ENCODE results near the gene NLRP14.

NLRP14 gene

GRCh38 chr11:7062534-7062933, 42.3 kb downstream of the NLRP14 start:
- DNase-seq (ENCODE audit: insufficient read length) (no peak), FAIRE-seq (no peak)
- no peak for TF ChIP-seq POLR2A (IDR thresholded peaks at IDR 0.05; ENCODE audit: low read depth, low read length)
- no peak for TF ChIP-seq TAF1 (IDR thresholded peaks at IDR 0.05; ENCODE audit: borderline replicate concordance, low read depth, low read length)
- TF ChIP-seq POLR2AphosphoS5 (IDR thresholded peaks at IDR 0.05; ENCODE audit: low read depth, low read length), result no peak

GRCh38 chr11:7072401-7073028, 52.2 kb downstream of the NLRP14 start:
- no peak for DNase-seq (ENCODE audit: insufficient read length)
- no peak for FAIRE-seq
- TF ChIP-seq POLR2AphosphoS5 (IDR thresholded peaks at IDR 0.05; ENCODE audit: low read depth, low read length) (no peak), POLR2A (IDR thresholded peaks at IDR 0.05; ENCODE audit: low read depth, low read length) (no peak), TAF1 (IDR thresholded peaks at IDR 0.05; ENCODE audit: borderline replicate concordance, low read depth, low read length) (no peak)

GRCh38 chr11:7077101-7077500, 56.8 kb downstream of the NLRP14 start:
- no peak for DNase-seq (ENCODE audit: insufficient read length)
- FAIRE-seq, result no peak
- TF ChIP-seq POLR2A (IDR thresholded peaks at IDR 0.05; ENCODE audit: low read depth, low read length) (no peak), POLR2AphosphoS5 (IDR thresholded peaks at IDR 0.05; ENCODE audit: low read depth, low read length) (no peak), TAF1 (IDR thresholded peaks at IDR 0.05; ENCODE audit: borderline replicate concordance, low read depth, low read length) (no peak)

GRCh38 chr11:7079545-7080135, 59.4 kb downstream of the NLRP14 start:
- TF ChIP-seq POLR2A (IDR thresholded peaks at IDR 0.05; ENCODE audit: low read depth, low read length) (no peak), POLR2AphosphoS5 (IDR thresholded peaks at IDR 0.05; ENCODE audit: low read depth, low read length) (no peak)
- DNase-seq (ENCODE audit: insufficient read length) (no peak), FAIRE-seq (no peak)

- FAIRE-seq (no peak), DNase-seq (ENCODE audit: insufficient read length) (no peak)
- TF ChIP-seq POLR2AphosphoS5 (IDR thresholded peaks at IDR 0.05; ENCODE audit: low read depth, low read length) (no peak), POLR2A (IDR thresholded peaks at IDR 0.05; ENCODE audit: low read depth, low read length) (no peak)
Measured at GRCh38 chr11:7080900-7081299, 60.6 kb downstream of the NLRP14 start.

- TF ChIP-seq POLR2A (IDR thresholded peaks at IDR 0.05; ENCODE audit: low read depth, low read length), result no peak
- no peak for TF ChIP-seq POLR2AphosphoS5 (IDR thresholded peaks at IDR 0.05; ENCODE audit: low read depth, low read length)
- TF ChIP-seq TAF1 (IDR thresholded peaks at IDR 0.05; ENCODE audit: borderline replicate concordance, low read depth, low read length), result no peak
- no peak for FAIRE-seq
- DNase-seq (ENCODE audit: insufficient read length), result no peak
Measured at GRCh38 chr11:7081441-7081840, 61.2 kb downstream of the NLRP14 start.

GRCh38 chr11:7088921-7089320, 68.6 kb downstream of the NLRP14 start, which contains the start of gene RBMXL2:
TSS of gene RBMXL2 (plus strand) at chr11:7088998. CDS start at chr11:7089121, 123 bp downstream.
- DNase-seq (ENCODE audit: insufficient read length) (no peak), FAIRE-seq (no peak)
- no peak for TF ChIP-seq TAF1 (IDR thresholded peaks at IDR 0.05; ENCODE audit: borderline replicate concordance, low read depth, low read length)
- TF ChIP-seq POLR2A (IDR thresholded peaks at IDR 0.05; ENCODE audit: low read depth, low read length), result no peak
- TF ChIP-seq POLR2AphosphoS5 (IDR thresholded peaks at IDR 0.05; ENCODE audit: low read depth, low read length), result no peak

GRCh38 chr11:7089328-7090251, 69.3 kb downstream of the NLRP14 start:
- DNase-seq (ENCODE audit: insufficient read length) (no peak), FAIRE-seq (no peak)
- no peak for TF ChIP-seq POLR2AphosphoS5 (IDR thresholded peaks at IDR 0.05; ENCODE audit: low read depth, low read length)
- TF ChIP-seq POLR2A (IDR thresholded peaks at IDR 0.05; ENCODE audit: low read depth, low read length), result no peak
- no peak for TF ChIP-seq TAF1 (IDR thresholded peaks at IDR 0.05; ENCODE audit: borderline replicate concordance, low read depth, low read length)

GRCh38 chr11:7098235-7098832, 78.1 kb downstream of the NLRP14 start:
- TF ChIP-seq POLR2AphosphoS5 (IDR thresholded peaks at IDR 0.05; ENCODE audit: low read depth, low read length), result no peak
- TF ChIP-seq POLR2A (IDR thresholded peaks at IDR 0.05; ENCODE audit: low read depth, low read length), result no peak
- DNase-seq (ENCODE audit: insufficient read length) (no peak), FAIRE-seq (peak; percentile 85)

- DNase-seq (ENCODE audit: insufficient read length) (no peak), FAIRE-seq (no peak)
- TF ChIP-seq POLR2A (IDR thresholded peaks at IDR 0.05; ENCODE audit: low read depth, low read length) (no peak), TAF1 (IDR thresholded peaks at IDR 0.05; ENCODE audit: borderline replicate concordance, low read depth, low read length) (no peak), POLR2AphosphoS5 (IDR thresholded peaks at IDR 0.05; ENCODE audit: low read depth, low read length) (no peak)
Measured at GRCh38 chr11:7115780-7116179, 95.5 kb downstream of the NLRP14 start.

- no peak for FAIRE-seq
- TF ChIP-seq POLR2A (IDR thresholded peaks at IDR 0.05; ENCODE audit: low read depth, low read length) (no peak), POLR2AphosphoS5 (IDR thresholded peaks at IDR 0.05; ENCODE audit: low read depth, low read length) (no peak), TAF1 (IDR thresholded peaks at IDR 0.05; ENCODE audit: borderline replicate concordance, low read depth, low read length) (no peak)
- DNase-seq (ENCODE audit: insufficient read length), result no peak
Measured at GRCh38 chr11:7116370-7116769, 96.1 kb downstream of the NLRP14 start.
